ENCODE data around the gene GCHFR.

- TF ChIP-seq, protein P1, sequence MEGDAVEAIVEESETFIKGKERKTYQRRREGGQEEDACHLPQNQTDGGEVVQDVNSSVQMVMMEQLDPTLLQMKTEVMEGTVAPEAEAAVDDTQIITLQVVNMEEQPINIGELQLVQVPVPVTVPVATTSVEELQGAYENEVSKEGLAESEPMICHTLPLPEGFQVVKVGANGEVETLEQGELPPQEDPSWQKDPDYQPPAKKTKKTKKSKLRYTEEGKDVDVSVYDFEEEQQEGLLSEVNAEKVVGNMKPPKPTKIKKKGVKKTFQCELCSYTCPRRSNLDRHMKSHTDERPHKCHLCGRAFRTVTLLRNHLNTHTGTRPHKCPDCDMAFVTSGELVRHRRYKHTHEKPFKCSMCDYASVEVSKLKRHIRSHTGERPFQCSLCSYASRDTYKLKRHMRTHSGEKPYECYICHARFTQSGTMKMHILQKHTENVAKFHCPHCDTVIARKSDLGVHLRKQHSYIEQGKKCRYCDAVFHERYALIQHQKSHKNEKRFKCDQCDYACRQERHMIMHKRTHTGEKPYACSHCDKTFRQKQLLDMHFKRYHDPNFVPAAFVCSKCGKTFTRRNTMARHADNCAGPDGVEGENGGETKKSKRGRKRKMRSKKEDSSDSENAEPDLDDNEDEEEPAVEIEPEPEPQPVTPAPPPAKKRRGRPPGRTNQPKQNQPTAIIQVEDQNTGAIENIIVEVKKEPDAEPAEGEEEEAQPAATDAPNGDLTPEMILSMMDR (IDR thresholded peaks at IDR 0.05), result no peak
- TF ChIP-seq EP300 (IDR thresholded peaks at IDR 0.05; ENCODE audit: low read depth), result no peak
Observed at GRCh38 chr15:40739854-40740253, 24.0 kb upstream of the GCHFR start.

All from transverse colon (tissue), 3 donors.